Measurements from ENCODE around the gene RBM4B.
A peak's percentile ranks its signal among the peaks of the same experiment; 100 is the strongest.
"Not testable (repeated sequence)": the region's sequence is repeated elsewhere in the genome, so short reads cannot be mapped to it uniquely, and the experiment has no call there.

The RBM4B gene

GRCh38 chr11:66643745-66644437 lies 33.8 kb downstream of the RBM4B start:
- no peak overlapping the region for H3K9ac ChIP-seq (ENCODE audit: low read length)
- DNase-seq: no peak
- H3K27ac ChIP-seq (ENCODE audit: low read length): no peak overlapping the region
- H3K4me3 ChIP-seq (ENCODE audit: low read length): no peak overlapping the region
- peaks cover 41% of the 10 kb centered on the region for H3K36me3 ChIP-seq (replicated peaks; ENCODE audit: insufficient read depth, low read length)
- H3K9me2 ChIP-seq (replicated peaks; ENCODE audit: insufficient read depth, low read length): no peaks in the 10 kb centered on the region
- peaks cover 23% of the 10 kb centered on the region for H3K4me1 ChIP-seq (ENCODE audit: low read length)
- peaks cover 62% of the 10 kb centered on the region for H4K20me1 ChIP-seq (ENCODE audit: insufficient read depth, low read length)
- H2AFZ ChIP-seq (ENCODE audit: low read length): no peak overlapping the region
- H3K9me3 ChIP-seq (replicated peaks; ENCODE audit: insufficient read depth, low read length): no peaks in the 10 kb centered on the region
- H3K79me2 ChIP-seq (ENCODE audit: low read length): peaks cover 100% of the 10 kb centered on the region
- H3K27me3 ChIP-seq (replicated peaks; ENCODE audit: insufficient read depth, low read length): no peaks in the 10 kb centered on the region
- H3K4me2 ChIP-seq (ENCODE audit: low read depth, low read length): no peak overlapping the region
- TF ChIP-seq EZH2phosphoT487 (IDR thresholded peaks at IDR 0.05; ENCODE audit: low read length): no peak
- TF ChIP-seq CTCF (IDR thresholded peaks at IDR 0.05; ENCODE audit: low read length): no peak
- no peak for TF ChIP-seq EZH2 (optimal IDR thresholded peaks at IDR 0.05; ENCODE audit: low read depth, low read length)
- H3F3A ChIP-seq (ENCODE audit: insufficient read depth, low read length): no peaks in the 10 kb centered on the region

GRCh38 chr11:66641834-66642233 lies 35.9 kb downstream of the RBM4B start:
- Histone ChIP-seq H3K4me3 (ENCODE audit: low read length) (no peak overlapping the region), H3K27me3 (replicated peaks; ENCODE audit: insufficient read depth, low read length) (no peaks in the 10 kb centered on the region), H3K9me2 (replicated peaks; ENCODE audit: insufficient read depth, low read length) (no peaks in the 10 kb centered on the region), H3K36me3 (replicated peaks; ENCODE audit: insufficient read depth, low read length) (peaks cover 41% of the 10 kb centered on the region), H3K4me1 (ENCODE audit: low read length) (peaks cover 31% of the 10 kb centered on the region), H3K9ac (ENCODE audit: low read length) (no peak overlapping the region), H4K20me1 (ENCODE audit: insufficient read depth, low read length) (peaks cover 58% of the 10 kb centered on the region), H3K9me3 (replicated peaks; ENCODE audit: insufficient read depth, low read length) (no peaks in the 10 kb centered on the region), H3K79me2 (ENCODE audit: low read length) (peaks cover 98% of the 10 kb centered on the region), H3K4me2 (ENCODE audit: low read depth, low read length) (peak overlapping the region; percentile 2; the same call in 1 of the 2 replicates), H3K27ac (ENCODE audit: low read length) (no peak overlapping the region), H3F3A (ENCODE audit: insufficient read depth, low read length) (peaks cover 12% of the 10 kb centered on the region), H2AFZ (ENCODE audit: low read length) (no peak overlapping the region)
- no peak for DNase-seq
- no peak for TF ChIP-seq EZH2 (optimal IDR thresholded peaks at IDR 0.05; ENCODE audit: low read depth, low read length)
- no peak for TF ChIP-seq CTCF (IDR thresholded peaks at IDR 0.05; ENCODE audit: low read length)
- no peak for TF ChIP-seq EZH2phosphoT487 (IDR thresholded peaks at IDR 0.05; ENCODE audit: low read length)

- peaks cover 32% of the 10 kb centered on the region for H3K36me3 ChIP-seq (replicated peaks; ENCODE audit: insufficient read depth, low read length)
- peaks cover 47% of the 10 kb centered on the region for H4K20me1 ChIP-seq (ENCODE audit: insufficient read depth, low read length)
Measured at GRCh38 chr11:66639814-66640340, 37.8 kb downstream of the RBM4B start.

More at GRCh38 chr11:66639814-66640340, 37.8 kb downstream of the RBM4B start:
- H3F3A ChIP-seq (ENCODE audit: insufficient read depth, low read length): peaks cover 20% of the 10 kb centered on the region
- not testable (repeated sequence) for H3K27ac ChIP-seq (ENCODE audit: low read length); H3K27me3 ChIP-seq (replicated peaks; ENCODE audit: insufficient read depth, low read length); DNase-seq; H3K9me3 ChIP-seq (replicated peaks; ENCODE audit: insufficient read depth, low read length); H3K9me2 ChIP-seq (replicated peaks; ENCODE audit: insufficient read depth, low read length); H2AFZ ChIP-seq (ENCODE audit: low read length); H3K9ac ChIP-seq (ENCODE audit: low read length)
- H3K79me2 ChIP-seq (ENCODE audit: low read length): peaks cover 98% of the 10 kb centered on the region
- H3K4me3 ChIP-seq (ENCODE audit: low read length): peak overlapping the region; percentile 89
- peak overlapping the region; percentile 61 for H3K4me2 ChIP-seq (ENCODE audit: low read depth, low read length)
- H3K4me1 ChIP-seq (ENCODE audit: low read length): peaks cover 31% of the 10 kb centered on the region
